OCI-LY3 (cell line): ENCODE results near the gene NLE1.

Source experiments
- EZH2phosphoT487 ChIP-seq: fragments of 200-600 bp; shearing (Covaris generic); IDR thresholded peaks from 2 replicates; pipeline ENCODE4 v1.6.1; 2018; ENCODE audit warnings: antibody characterized with exemption, mixed run types, low read depth
- TF ChIP-seq, protein P1 (sequence below): fragments of 200-600, 300-600 bp; sonication (generic); IDR thresholded peaks from 2 replicates; pipeline ENCODE4 v1.5.1; 2014; ENCODE audit warnings: antibody characterized with exemption, low read length, low read depth

DNA sequence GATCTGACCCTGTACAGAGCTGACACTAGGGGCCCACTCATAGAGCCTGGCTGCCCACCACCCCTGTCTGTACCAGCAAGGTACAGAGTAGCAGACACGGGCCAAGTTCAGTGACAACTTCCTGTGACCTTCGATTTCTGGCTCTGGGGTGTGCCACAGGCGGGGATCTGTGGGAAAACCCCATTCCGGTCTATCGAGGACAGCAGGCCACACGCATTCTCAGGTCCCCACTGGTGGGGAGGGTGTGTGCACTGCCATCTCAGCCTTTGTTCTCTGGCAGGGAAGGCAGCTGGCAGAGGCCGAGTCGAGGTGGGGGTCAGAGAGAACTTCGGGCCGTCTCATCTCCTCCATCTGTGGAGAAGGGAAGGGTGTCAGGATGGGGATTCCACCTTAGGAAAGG, 10.0 kb downstream of the NLE1 start:
- TF ChIP-seq, protein P1, sequence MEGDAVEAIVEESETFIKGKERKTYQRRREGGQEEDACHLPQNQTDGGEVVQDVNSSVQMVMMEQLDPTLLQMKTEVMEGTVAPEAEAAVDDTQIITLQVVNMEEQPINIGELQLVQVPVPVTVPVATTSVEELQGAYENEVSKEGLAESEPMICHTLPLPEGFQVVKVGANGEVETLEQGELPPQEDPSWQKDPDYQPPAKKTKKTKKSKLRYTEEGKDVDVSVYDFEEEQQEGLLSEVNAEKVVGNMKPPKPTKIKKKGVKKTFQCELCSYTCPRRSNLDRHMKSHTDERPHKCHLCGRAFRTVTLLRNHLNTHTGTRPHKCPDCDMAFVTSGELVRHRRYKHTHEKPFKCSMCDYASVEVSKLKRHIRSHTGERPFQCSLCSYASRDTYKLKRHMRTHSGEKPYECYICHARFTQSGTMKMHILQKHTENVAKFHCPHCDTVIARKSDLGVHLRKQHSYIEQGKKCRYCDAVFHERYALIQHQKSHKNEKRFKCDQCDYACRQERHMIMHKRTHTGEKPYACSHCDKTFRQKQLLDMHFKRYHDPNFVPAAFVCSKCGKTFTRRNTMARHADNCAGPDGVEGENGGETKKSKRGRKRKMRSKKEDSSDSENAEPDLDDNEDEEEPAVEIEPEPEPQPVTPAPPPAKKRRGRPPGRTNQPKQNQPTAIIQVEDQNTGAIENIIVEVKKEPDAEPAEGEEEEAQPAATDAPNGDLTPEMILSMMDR: no peak
- no peak for TF ChIP-seq EZH2phosphoT487
